ENCODE results near the gene UBE2C.

Gene UBE2C

DNA sequence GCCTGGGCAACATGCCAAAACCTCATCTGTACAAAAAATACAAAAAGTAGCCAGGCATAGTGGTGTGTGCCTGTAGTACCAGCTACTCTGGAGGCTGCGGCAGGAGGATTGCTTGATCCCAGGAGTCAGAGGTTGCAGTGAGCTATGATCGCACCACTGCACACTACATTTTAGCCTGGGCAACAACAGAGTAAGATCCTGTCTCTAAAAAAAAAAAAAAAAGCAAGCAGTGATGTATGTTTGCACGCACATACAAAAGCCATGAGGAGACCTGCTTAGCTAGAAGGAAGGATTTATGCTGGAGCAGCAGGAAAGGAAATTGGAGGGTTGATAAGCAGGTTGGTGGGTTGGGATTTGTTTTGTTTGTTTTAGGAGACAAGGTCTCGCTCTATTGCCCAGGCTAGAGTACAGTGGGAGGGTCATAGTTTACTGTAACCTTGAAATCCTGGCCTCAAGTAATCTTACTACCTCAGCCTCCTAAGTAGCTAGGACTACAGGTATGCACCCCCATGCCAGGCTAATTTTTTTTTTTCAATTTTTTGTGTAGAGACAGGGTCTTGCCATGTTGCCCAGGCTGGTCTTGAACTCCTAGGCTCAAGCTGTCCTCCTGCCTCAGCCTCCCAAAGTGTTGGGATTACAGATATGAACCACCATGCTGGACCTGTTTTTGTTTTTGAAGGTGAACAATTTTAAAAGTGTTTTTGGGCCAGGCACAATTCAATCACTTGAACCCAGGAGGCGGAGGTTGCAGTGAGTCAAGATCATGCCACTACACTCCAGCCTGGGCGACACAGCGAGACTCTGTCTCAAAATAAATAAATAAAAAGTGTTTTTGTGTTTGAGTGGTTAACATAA, 49.0 kb downstream of the UBE2C start:
- DNase-seq: peak in 1 of 2 experiments; percentile 4

GRCh38 chr20:45863543-45864470, 51.4 kb downstream of the UBE2C start:
- no peak for DNase-seq

DNA sequence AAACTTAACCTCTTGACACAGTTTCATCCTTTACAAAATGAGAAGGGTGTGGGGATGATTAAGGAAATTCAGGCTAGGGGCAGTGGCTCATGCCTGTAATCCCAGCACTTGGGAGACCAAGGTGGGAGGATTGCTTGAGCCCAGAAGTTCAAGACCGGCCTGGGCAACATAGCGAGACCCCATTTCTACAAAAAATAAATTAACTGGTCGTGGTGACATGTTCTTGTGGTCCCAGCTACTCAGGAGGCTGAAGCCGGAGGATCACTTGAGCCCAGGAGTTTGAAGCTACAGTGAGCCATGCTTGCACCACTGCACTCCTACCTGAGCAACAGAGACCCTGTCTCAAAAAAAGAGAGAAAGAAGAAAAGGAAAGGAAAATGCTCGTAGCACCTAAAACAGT, 54.0 kb downstream of the UBE2C start:
- DNase-seq: no peak

Data from NCI-H524 (cell line).